ENCODE data around the gene TAS2R43.
"Not testable (repeated sequence)": the region's sequence is repeated elsewhere in the genome, so short reads cannot be mapped to it uniquely, and the experiment has no call there.

Gene TAS2R43, protein sequence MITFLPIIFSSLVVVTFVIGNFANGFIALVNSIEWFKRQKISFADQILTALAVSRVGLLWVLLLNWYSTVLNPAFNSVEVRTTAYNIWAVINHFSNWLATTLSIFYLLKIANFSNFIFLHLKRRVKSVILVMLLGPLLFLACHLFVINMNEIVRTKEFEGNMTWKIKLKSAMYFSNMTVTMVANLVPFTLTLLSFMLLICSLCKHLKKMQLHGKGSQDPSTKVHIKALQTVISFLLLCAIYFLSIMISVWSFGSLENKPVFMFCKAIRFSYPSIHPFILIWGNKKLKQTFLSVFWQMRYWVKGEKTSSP

DNA sequence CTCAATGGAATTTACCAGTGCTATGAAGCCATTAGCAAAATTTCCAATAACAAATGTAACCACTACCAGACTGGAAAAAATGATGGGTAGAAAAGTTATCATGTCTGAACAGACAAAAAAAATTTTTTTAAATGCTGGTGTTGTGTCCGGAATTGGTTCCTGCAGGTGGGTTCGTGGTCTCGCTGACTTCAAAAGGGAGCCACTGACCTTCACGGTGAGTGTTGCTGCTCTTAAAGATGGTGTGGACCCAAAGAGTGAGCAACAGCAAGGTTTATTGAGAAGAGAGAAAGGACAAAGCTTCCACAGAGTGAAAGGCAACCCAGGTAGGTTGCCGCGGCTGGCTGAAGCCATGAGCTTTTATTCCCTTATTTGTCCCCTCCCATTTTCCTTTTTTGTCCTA lies at the start of gene TAS2R43:
Gene TAS2R43 (minus strand): TSS at position 186 of the 400 bp plus-strand sequence. CDS start 84 bp downstream, at position 102.
- no peak for DNase-seq (ENCODE audit: low read depth, low spot score)

DNA sequence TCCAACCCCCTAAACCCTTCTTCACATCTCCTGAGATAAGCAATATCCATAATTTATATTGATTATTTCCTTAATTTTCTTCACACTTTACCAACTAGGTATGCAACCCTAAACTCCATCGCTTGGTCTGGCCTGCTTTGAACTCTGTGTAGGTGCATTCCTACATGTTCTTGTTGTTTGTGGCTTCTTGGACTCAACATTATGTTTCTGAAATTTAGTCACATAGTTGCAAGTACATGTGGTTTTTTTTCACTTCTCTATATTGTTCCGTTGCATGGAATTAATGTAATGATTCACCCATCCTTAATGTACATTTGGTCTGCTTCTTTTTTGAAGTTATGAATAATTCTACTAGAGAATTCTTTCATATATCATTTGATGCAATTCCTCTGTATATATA lies 44.0 kb upstream of the TAS2R43 start:
- no peak for DNase-seq (ENCODE audit: low read depth, low spot score)

DNA sequence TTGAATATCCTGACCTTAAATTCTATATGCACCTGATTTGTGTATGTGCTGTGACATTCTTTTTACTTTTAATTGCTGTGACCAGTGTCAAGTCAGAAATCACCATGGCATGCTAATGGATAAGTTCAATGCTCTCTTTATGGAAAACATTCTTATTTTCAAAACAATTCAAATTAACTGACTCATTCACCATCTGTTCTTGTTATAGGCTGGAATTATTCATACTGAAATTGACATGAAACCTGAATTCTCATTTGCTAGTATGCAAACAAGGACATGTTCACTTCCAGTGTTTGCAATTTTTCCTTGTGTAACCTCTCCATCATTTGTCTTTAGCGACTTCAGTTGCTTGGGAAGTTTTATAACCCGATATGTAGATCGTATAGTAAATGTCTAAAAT lies 42.2 kb upstream of the TAS2R43 start, which contains the start of gene TAS2R30:
Gene TAS2R30 (minus strand): TSS at position 340 of the 400 bp plus-strand sequence. CDS start 400 bp downstream, outside the sequence.
- no peak for DNase-seq (ENCODE audit: low read depth, low spot score)

DNA sequence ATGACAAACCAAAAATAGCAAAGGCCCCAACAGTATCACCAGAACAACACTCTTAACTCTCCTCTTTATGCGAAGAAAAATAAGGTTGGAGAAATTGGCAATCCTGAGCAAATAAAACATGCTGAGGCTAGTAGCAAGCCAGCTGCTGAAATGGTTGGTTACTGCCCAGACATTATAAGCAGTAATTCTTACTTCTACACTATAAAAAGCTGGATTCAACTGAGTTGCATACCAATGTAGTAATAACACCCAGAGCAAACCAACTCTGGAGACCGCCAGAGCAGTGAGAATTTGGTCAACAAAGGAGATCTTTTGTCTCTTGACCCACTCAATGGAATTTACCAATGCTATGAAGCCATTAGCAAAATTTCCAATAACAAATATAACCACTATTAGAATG lies 41.7 kb upstream of the TAS2R43 start:
- DNase-seq (ENCODE audit: low read depth, low spot score): no peak

DNA sequence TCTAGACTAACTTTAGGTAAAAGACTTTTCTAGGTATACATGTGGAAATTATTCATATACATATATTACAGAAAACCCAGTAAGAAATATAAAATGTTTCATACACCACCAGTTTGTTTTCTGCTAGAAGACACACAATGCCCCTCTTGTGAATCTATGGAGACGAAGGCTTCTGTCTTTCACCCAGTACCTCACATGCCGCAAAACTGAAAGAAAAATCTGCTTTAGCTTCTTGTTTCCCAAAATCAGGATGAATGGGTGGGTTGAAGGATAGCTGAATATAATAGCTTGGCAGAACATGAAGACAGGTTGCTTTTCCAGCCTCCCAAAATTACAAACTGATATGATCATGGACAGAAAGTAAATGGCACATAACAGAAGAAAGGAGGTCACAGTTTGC lies 41.0 kb upstream of the TAS2R43 start:
- DNase-seq (ENCODE audit: low read depth, low spot score): no peak

DNA sequence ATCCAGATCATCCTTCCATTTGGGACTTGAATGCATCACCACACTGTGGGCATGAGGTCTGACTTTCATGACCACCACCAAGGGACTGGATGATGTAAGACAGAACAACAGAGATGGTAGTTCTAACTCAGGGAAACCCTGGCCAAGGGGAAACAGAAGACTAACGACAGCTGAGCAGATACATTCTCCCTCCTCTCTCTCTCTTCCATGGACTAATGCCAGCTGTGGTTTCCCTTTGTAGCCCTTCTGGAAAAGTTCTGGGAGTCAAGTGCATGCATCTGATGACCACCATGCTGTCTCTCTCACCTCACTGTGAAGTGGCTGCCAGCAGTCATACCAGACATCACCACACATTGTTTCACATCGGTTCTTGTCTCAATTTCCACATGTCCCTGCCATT lies 38.9 kb upstream of the TAS2R43 start:
- no peak for DNase-seq (ENCODE audit: low read depth, low spot score)

DNA sequence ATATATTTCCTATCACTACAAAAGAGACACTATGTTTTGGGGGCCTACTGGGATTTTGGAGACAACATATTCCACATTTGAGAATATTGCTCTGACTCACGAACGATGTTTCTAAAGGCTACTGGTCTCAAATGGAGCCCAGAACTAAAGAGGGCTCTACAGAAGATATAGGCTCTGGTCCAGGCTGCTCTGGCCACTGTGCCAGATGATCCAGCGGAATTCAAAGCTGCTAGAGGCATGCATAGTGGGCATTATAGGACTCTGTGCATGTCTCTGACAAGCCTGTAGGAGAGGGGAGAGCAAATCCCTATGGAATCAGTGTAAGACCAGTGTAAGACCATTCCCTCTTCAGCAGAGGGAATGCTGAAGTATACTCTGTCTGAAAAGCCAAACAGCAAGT lies 38.3 kb upstream of the TAS2R43 start:
- DNase-seq (ENCODE audit: low read depth, low spot score): no peak

DNA sequence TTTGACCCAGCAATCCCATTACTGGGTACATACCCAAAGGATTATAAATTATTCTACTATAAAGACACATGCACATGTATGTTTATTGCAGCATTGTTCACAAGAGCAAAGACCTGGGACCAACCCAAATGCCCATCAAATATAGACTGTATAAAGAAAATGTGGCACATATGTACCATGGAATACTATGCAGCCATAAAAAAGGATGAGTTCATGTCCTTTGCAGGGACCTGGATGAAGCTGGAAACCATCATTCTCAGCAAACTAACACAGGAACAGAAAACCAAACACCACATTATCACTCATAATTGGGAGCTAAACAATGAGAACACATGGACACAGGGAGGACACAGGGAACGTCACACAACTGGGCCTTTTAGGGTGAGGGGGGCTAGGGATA lies 22.0 kb upstream of the TAS2R43 start:
- not testable (repeated sequence) for DNase-seq (ENCODE audit: low read depth, low spot score)

DNA sequence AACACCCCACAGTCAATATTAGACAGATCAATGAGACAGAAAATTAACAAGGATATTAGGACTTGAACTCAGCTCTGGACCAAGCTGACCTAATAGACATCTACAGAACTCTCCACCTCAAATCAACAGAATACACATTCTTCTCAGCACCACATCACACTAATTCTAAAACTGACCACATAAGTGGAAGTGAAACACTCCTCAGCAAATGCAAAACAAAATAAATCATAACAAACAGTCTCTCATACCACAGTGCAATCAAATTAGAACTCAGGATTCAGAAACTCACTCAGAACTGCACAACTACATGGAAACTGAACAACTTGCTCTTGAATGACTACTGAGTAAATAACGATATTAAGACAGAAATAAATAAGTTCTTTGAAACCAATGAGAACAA lies 19.1 kb upstream of the TAS2R43 start:
- DNase-seq (ENCODE audit: low read depth, low spot score): not testable (repeated sequence)

DNA sequence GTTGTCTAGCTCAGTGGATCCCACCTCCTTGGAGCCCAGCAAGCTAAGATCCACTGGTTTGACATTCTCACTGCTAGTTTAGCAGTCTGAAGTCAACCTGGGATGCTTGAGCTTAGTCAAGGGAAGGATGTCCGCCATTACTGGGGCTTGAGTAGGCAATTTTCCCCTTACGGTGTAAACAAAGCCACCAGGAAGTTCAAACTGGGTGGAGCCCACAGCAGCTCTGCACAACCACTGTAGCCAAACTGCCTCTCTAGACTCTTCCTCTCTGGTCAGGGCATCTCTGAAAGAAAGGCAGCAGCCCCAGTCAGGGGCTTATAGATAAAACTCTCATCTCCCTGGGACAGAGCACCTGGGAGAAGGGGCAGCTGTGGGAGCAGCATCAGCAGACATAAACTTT lies 16.7 kb upstream of the TAS2R43 start:
- no peak for DNase-seq (ENCODE audit: low read depth, low spot score)

DNA sequence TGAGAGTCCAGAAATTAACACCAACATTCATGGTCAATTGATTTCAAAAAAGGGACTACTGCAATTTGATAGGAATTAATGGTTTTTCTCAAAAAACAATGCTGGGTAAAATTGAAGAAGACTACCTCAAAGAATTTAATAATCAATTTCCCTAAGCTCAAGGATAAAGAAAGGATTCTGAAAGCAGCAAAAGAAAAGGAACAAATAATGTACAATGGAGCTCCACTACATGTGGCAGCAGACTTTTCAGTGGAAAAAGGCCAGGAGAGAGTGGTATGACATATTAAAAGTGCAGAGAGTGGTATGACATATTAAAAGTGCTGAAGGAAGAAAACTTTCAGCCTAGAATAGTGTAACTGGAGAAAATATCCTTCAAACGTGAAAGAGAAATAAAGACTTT lies 15.6 kb upstream of the TAS2R43 start:
- no peak for DNase-seq (ENCODE audit: low read depth, low spot score)

DNA sequence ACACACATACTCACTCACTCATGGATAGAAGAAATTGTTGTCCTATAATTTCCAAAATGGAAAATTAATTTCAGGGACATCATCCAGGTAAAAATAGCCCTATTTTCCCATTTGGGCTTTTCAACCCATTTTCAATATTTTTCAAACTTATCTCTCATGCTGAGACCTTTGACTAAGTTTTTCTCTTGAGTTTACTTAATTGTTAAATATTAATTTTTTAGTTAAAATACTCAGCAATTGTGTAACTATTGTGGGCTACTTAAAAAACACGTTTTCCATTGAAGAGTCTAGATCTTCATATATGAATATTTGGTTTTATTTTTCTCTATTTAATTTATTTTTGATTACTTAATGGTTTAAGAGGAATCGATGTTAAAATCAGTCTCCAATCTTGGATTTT lies 14.2 kb upstream of the TAS2R43 start:
- DNase-seq (ENCODE audit: low read depth, low spot score): no peak

DNA sequence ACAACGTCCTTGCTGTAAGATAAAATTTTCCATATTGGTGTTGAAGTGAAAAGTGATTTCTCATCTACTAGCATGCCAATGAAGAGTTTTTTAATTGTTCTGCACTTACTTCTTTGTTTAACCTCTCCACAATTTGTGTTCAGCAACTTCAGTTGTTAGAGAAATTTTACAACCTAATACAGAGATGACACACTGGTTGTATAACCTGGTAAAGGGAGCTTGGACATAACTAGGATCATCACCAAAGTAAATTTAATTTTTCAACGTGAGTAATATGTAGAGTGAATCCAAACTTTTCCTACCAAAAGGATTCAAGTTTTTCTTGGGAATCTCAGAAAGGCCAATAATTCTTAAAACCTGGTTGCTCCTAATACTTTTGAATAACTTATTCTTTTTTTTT lies 13.4 kb upstream of the TAS2R43 start:
- no peak for DNase-seq (ENCODE audit: low read depth, low spot score)

DNA sequence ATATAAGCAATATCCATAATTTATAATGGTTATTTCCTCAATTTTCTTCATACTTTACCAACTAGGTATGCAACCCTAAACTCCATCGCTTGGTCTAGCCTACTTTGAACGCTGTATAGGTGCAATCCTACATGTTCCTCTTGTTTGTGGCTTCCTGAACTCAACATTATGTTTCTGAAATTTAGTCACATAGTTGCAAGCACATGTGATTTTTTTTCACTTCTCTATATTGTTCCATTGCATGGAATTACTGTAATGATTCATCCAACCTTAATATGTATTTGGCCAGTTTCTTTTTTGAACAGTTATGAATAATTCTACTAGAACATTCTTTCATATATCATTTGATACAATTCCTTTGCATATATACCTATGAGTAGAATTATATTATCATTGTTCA lies 2.8 kb upstream of the TAS2R43 start:
- DNase-seq (ENCODE audit: low read depth, low spot score): not testable (repeated sequence)

DNA sequence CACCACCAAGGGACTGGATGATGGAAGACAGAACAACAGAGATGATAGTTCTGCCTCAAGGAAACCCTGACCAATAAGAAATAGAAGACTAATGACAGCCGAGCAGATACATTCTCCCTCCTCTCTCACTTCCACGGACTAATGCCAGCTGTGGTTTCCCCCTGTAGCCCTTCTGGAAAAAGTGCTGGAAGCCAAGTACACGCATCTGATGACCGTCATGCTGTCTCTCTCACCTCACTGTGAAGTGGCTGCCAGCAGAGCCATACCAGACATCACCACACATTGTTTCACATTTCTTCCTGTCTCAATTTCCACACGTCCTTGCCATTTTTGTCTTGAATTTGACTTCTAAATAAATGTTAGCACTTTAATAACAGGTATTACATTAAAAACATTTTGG lies 2.9 kb downstream of the TAS2R43 start:
- no peak for DNase-seq (ENCODE audit: low read depth, low spot score)

DNA sequence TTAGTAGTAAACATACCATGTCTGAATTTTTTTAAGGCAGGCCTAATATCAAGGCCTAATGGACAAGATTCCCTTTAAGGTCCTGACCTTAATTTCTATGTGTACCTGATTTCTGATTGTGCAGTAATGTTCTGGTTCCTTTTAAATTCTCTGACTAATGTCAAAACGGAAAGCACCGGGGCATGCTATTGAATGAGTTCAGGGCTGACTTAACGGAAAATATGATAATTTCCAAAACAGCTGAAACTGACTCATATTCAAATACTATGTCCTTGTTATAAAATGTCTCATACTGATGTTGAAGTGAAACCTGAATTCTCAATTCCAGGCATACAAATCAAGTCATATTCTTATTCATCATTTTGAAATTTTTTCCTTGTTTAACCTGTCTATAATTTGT lies 6.7 kb downstream of the TAS2R43 start:
- DNase-seq (ENCODE audit: low read depth, low spot score): no peak

DNA sequence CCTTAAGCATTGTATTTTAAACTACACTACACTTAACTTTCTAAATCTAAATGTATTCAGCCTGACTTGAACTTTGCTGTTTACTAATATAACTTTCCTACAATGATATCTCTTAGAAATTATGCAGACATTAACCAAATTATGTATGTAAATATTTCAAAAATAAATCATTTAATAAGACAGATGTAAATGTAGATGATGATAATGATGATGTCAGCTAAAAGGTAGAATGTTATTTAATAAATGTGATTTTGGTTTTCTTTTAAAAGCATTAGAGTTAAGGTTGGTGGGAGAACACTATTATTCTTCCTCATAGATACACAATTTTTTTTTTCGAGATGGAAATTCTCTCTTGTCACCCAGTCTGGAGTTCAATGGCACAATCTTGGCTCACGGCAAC lies 10.1 kb downstream of the TAS2R43 start:
- DNase-seq (ENCODE audit: low read depth, low spot score): no peak

DNA sequence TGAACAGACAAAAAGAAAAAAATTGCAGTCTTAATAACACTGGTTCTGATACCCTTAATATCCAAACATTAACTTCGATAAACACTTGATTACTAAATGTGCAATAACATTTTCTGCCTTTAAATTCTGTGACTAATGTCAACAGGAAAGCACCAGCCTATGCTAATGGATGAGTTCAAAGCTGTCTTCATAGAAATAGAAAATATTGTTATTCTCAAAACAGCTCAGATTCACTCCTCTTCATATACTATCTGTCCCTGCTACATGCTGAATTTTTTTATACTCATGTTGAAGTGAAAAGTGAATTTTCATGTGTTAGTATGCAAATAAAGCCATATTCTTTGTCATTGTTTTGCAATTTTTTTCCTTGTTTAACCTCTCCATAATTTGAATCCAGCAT lies 13.9 kb downstream of the TAS2R43 start:
- DNase-seq (ENCODE audit: low read depth, low spot score): no peak

DNA sequence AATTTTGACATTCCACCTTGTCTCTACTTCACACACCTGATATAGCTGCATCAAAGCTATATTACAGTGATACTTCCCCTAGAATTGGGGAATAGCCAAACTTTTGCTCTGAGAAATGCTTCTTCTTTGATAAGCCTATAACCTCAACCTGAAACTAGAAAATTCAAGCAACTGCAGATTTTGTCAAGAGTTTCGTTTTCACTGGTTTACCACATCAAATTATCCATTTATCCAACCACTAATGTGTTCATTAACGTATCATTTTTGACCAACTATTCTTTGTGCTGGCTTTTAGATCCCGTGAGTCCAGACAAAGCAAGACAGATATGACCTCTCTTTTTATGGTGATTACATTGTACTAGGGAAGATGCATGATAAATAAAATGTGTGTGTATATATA lies 16.5 kb downstream of the TAS2R43 start:
- no peak for DNase-seq (ENCODE audit: low read depth, low spot score)

DNA sequence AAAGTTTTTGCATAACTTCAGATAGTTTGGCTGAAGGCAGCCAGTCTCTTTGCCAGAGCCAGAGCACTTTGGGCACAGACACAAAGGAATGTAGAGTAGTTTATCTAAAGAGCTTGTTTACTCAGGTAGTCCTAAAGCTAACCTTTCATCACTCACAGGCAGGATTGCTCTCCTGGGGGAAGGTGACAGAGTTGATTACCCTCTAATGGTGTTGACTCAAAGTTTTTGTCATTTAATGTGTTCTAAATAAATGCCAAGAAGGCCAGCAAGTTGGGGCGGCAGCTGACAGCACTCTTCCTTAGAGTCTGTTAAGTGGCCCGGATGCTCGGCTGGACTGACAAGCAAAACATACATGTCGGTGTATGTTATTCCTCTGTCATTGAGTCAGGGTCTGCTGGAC lies 20.7 kb downstream of the TAS2R43 start:
- no peak for DNase-seq (ENCODE audit: low read depth, low spot score)

DNA sequence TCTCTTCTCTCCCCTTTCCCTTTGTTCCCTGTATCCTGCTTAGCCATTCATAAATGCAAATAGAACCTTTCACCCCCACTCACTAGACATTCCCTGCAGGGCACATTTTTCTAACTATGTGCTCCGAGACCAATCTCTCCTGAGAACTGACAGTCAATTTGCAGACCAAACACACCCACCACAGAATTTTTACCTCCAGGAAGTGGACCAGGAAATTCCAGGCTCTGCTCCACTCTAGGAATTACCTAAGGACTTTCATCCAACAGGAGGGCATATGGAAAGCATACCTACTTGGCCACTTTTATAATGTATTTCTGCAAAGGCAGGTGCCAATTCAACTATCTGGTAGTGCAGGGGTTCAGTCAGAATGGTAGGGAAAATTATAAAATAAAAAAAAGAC lies 21.1 kb downstream of the TAS2R43 start:
- DNase-seq (ENCODE audit: low read depth, low spot score): no peak

DNA sequence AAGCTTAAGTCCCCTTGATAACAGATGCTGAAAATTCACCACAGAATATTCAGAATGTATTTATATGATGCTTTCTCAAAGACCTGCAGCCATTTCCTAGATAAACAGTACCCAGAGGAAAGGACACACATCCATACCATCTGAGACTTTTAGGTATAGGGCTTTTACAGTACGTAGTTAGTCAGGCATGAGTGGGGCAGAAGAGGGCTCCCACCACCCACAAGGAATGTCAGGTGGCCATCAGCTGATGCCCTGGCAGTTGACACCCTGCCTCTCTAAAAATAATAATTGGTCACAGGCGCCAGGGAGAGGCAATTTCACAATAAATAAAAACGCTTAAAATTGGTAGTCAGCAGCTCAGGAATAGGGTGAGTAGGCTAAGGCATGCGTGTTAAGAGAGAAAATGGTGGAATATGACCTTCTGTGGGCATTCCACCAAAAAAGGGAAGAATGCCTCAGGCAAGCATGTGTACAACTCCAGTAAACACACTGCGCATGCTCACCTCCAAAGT lies 22.2 kb downstream of the TAS2R43 start:
- no peak for DNase-seq (ENCODE audit: low read depth, low spot score)

DNA sequence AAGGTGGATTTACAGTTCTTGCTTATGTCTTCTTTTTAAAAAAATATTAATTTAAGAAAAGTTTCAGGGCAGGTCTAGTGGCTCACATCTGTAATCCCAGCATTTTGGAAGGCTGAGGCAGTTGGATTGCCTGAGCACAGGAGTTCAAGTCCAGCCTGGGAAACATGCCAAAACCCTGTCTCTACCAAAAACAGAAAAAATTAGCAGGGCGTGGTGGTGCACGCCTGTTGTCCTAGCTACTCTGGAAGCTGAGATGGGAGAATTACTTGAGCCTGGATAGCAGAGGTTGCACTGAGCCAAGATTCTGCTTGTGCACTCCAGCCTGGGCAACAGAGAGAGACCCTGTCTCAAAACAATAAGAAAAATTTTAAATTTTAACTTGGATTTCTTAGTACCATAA lies 24.6 kb downstream of the TAS2R43 start:
- no peak for DNase-seq (ENCODE audit: low read depth, low spot score)

DNA sequence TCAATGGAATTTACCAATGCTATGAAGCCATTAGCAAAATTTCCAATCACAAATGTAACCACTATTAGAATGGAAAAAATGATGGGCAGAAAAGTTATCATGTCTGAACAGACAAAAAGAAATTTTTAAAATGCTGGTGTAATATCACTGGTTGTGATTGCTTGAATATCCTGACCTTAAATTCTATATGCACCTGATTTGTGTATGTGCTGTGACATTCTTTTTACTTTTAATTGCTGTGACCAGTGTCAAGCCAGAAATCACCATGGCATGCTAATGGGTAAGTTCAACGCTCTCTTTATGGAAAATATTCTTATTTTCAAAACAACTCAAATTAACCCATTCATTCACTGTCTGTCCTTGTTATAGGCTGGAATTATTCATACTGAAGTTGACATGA lies 29.9 kb downstream of the TAS2R43 start, which contains the start of gene TAS2R46:
Gene TAS2R46 (minus strand): TSS at position 101 of the 400 bp plus-strand sequence. CDS start 0 bp downstream, at position 101.
- DNase-seq (ENCODE audit: low read depth, low spot score): not testable (repeated sequence)
